Measurements from ENCODE around the gene RPS6KA3. TPM values are rescaled to one million over a fixed set of nuclear protein-coding genes. Genes with fewer than 3 reads are reported as not detected.
A peak's percentile ranks its signal among the peaks of the same experiment; 100 is the strongest.

RPS6KA3 gene
- total and polyA plus RNA-seq, 9 of the 15 experiments (the other 6 are each of a cell fraction or from before 2014, with no cell fraction given), result 10.9 to 61.9 (median 37.4) TPM

DNA sequence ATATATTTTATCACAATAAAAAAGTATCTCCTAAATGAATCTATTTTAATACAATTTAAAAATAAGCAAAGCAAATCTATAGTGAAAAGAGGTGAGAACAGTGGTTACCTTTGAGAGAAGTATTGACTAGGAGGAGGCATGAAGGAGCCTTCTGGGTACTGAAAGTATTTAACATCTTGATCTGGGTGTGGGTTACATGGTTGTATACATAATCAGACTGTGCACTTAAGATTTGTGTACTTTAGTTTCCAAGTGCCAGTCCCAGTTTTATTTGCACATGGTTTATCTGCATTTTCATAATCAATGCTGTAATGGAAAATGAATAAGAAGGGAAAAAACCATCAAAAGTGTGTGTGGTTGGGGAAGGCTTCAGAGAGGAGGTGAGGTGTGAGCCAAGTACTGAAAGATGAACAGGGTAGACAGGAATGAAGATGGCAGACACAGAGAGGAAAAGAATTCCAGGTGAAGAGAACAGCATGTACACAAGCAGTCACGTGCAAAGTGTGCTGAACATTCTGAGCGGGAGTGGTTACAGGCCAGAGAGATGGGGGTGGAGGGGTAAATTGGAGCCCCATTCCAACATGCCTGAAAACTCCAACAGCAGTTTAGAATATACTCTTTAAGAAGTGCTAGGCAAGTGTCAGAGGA is 164.7 kb downstream of the RPS6KA3 start:
- Histone ChIP-seq H3K4me2 (ENCODE audit: insufficient read depth, low read length) (no peak overlapping the region), H3K27me3 (ENCODE audit: control insufficient read depth in 2 of 2, insufficient read depth in 2 of 2, low read length in 2 of 2) (peaks cover 2 to 11% of the 10 kb centered on the region in 2 experiments; a peak in 2 of 5 replicates), H3K36me3 (ENCODE audit: control insufficient read depth, insufficient read depth, low read length) (no peaks in the 10 kb centered on the region), H3K27ac (ENCODE audit: extremely low read depth, low read depth, low read length) (no peak overlapping the region), H3K4me3 (no peak overlapping the region), H4K20me1 (replicated peaks; ENCODE audit: control insufficient read depth, insufficient read depth, low read length) (no peaks in the 10 kb centered on the region), H2AFZ (ENCODE audit: low read depth, low read length) (no peak overlapping the region), H3K9ac (ENCODE audit: insufficient read depth in 1 of 2, low read depth in 2 of 2, low read length in 2 of 2) (no peak overlapping the region), H3K9me3 (replicated peaks; ENCODE audit: control insufficient read depth, insufficient read depth, low read depth, low read length) (no peaks in the 10 kb centered on the region), H3K9me1 (ENCODE audit: control insufficient read depth, insufficient read depth, low read length) (no peaks in the 10 kb centered on the region), H3K79me2 (ENCODE audit: control insufficient read depth, insufficient read depth, low read length) (no peaks in the 10 kb centered on the region), H3K4me1 (replicated peaks in 1 of 2; ENCODE audit: control insufficient read depth in 2 of 2, insufficient read depth in 2 of 2, low read length in 2 of 2) (no peaks in the 10 kb centered on the region)
- DNase-seq (ENCODE audit: extremely low read depth in 1 of 4, low spot score in 3 of 4) (no peak), FAIRE-seq (no peak), ATAC-seq (no peak)
- in situ Hi-C loops (cut with MboI), result no loop called here
- no TSS peak for BruUV-seq (replicated peaks)
- TF ChIP-seq HDGF (IDR thresholded peaks at IDR 0.05) (no peak), CGGBP1 (CRISPR knock-in tag; IDR thresholded peaks at IDR 0.05) (no peak), ARHGAP35 (IDR thresholded peaks at IDR 0.05; ENCODE audit: partially characterized antibody) (no peak), POU5F1 (IDR thresholded peaks at IDR 0.05; ENCODE audit: borderline replicate concordance, low read depth, low read length, partially characterized antibody) (no peak), NR2C2 (CRISPR knock-in tag; IDR thresholded peaks at IDR 0.05) (no peak), NR2C2 (tag; IDR thresholded peaks at IDR 0.05) (no peak), ETV1 (tag; conservative IDR thresholded peaks at IDR 0.05; ENCODE audit: low read depth) (no peak)
- POLR2A ChIA-PET, result no interaction called here
- intact Hi-C loops (cut with micrococcal nuclease), result no loop called here
- 0% methylated on average over 2 of the region's 2 CpGs for WGBS (ENCODE audit: insufficient coverage, low coverage, missing lambda C conversion rate)
- CTCF ChIA-PET (ENCODE audit: low intra/inter-chr PET ratio), result interaction anchor here (0.5 kb wide), 1 partner anchor 434 kb away, joined by 4 read pairs; no protein-coding TSS in a partner anchor

Small RNA genes lying within 50 kb of the gene (small RNA-seq; reads per million reads assigned to genes)
- gene RF00493 (14.8 reads per million, percentile 96 among the genes with 10 or more reads in this experiment), gene RF00494 (not detected)

Other genes with a start within 250 kb of the RPS6KA3 start
- gene MAP7D2, start 150.0 kb downstream of the RPS6KA3 start, total RNA-seq (2014; rRNA removed), result not detected in 2 replicates
- 0.04 TPM in 1 of 2 replicates, not detected in the other for gene MAP7D2, start 150.0 kb downstream of the RPS6KA3 start, total RNA-seq (2014; rRNA removed; fragmentation: Illumina TruSeq; extraction: Trizol)
- gene MAP7D2, start 150.0 kb downstream of the RPS6KA3 start, total RNA-seq (2015; rRNA removed; fragmentation: Illumina TruSeq; extraction: Trizol), result 0.04 TPM in 1 of 2 replicates, not detected in the other
- gene MAP7D2, start 150.0 kb downstream of the RPS6KA3 start, total RNA-seq (2021), result 0.07 TPM in 1 of 2 replicates, not detected in the other
- 0.04 TPM in 1 of 2 replicates, not detected in the other for gene MAP7D2, start 150.0 kb downstream of the RPS6KA3 start, polyA plus RNA-seq (2011; rRNA removed)
- gene MAP7D2, start 150.0 kb downstream of the RPS6KA3 start, polyA plus RNA-seq (2014; fragmentation: Illumina TruSeq; extraction: Trizol), result 0.03 TPM in 1 of 2 replicates, not detected in the other
- gene MAP7D2, start 150.0 kb downstream of the RPS6KA3 start, polyA plus RNA-seq (2014; fragmentation: Nextera tagmentation; extraction: Ambion mirVana), result under 1 TPM; 0.01 TPM
- gene MAP7D2, start 150.0 kb downstream of the RPS6KA3 start, polyA plus RNA-seq (2014; rRNA removed), result not detected in 2 replicates
- 61.1 and 62.5 TPM in 2 replicates for gene EIF1AX, start 125.1 kb downstream of the RPS6KA3 start, total RNA-seq (2014; rRNA removed)
- 103 and 132 TPM in 2 replicates for gene EIF1AX, start 125.1 kb downstream of the RPS6KA3 start, total RNA-seq (2014; rRNA removed; fragmentation: Illumina TruSeq; extraction: Trizol)
- 69.7 and 73.5 TPM in 2 replicates for gene EIF1AX, start 125.1 kb downstream of the RPS6KA3 start, total RNA-seq (2015; rRNA removed; fragmentation: Illumina TruSeq; extraction: Trizol)
- 178 and 180 TPM in 2 replicates for gene EIF1AX, start 125.1 kb downstream of the RPS6KA3 start, total RNA-seq (2021)
- 77.5 and 129 TPM in 2 replicates for gene EIF1AX, start 125.1 kb downstream of the RPS6KA3 start, polyA plus RNA-seq (2011; rRNA removed)
- gene EIF1AX, start 125.1 kb downstream of the RPS6KA3 start, polyA plus RNA-seq (2014; fragmentation: Illumina TruSeq; extraction: Trizol), result 76.1 and 85.8 TPM in 2 replicates
- gene EIF1AX, start 125.1 kb downstream of the RPS6KA3 start, polyA plus RNA-seq (2014; fragmentation: Nextera tagmentation; extraction: Ambion mirVana), result 10 to 100 TPM; 54.2 to 56.4 TPM
- gene EIF1AX, start 125.1 kb downstream of the RPS6KA3 start, polyA plus RNA-seq (2014; rRNA removed), result 67.2 and 69.1 TPM in 2 replicates